H9 (cell line): ENCODE data around the gene GCNA. TPM values are rescaled to one million over a fixed set of nuclear protein-coding genes. Genes with fewer than 3 reads are reported as not detected.

Source experiments
- DNase-seq: peaks from one replicate; pipeline ENCODE4 v3.0.0-alpha.2; 2017
- H2AFZ ChIP-seq: one replicate; pipeline ENCODE4 v1.6.1; 2013; ENCODE audit warnings: mild to moderate bottlenecking, low read length, control low read depth, moderate library complexity
- H2AK5ac ChIP-seq: 2 replicates; pipeline ENCODE4 v1.6.1; 2013; ENCODE audit warnings: low read length, control low read depth, mixed read lengths; ENCODE audit not compliant: insufficient read length
- H2BK120ac ChIP-seq: one replicate; pipeline ENCODE4 v1.6.1; 2013; ENCODE audit warnings: low read depth, mild to moderate bottlenecking, low read length, control low read depth, inconsistent platforms; ENCODE audit not compliant: poor library complexity, severe bottlenecking
- H2BK12ac ChIP-seq: 2 replicates; pipeline ENCODE4 v1.6.1; 2013; ENCODE audit warnings: low read length, control low read depth, mixed read lengths, low read depth; ENCODE audit not compliant: insufficient read length
- H2BK15ac ChIP-seq: 2 replicates; pipeline ENCODE4 v1.6.1; 2013; ENCODE audit warnings: low read depth, low read length, control low read depth
- H2BK20ac ChIP-seq: one replicate; pipeline ENCODE4 v1.6.1; 2013; ENCODE audit warnings: low read depth, mild to moderate bottlenecking, low read length, control low read depth, inconsistent platforms; ENCODE audit not compliant: poor library complexity, severe bottlenecking
- H2BK5ac ChIP-seq: 2 replicates; pipeline ENCODE4 v1.6.1; 2013; ENCODE audit warnings: low read length, control low read depth, mixed read lengths; ENCODE audit not compliant: insufficient read length
- H3K14ac ChIP-seq: 2 replicates; pipeline ENCODE4 v1.6.1; 2013; ENCODE audit warnings: low read length, control low read depth; ENCODE audit not compliant: insufficient read depth
- H3K18ac ChIP-seq: 2 replicates; pipeline ENCODE4 v1.6.1; 2013; ENCODE audit warnings: low read depth, mild to moderate bottlenecking, mixed read lengths, low read length, control low read depth; ENCODE audit not compliant: insufficient read length
- H3K23ac ChIP-seq: 2 replicates; pipeline ENCODE4 v1.6.1; 2013; ENCODE audit warnings: low read length, control low read depth, mixed read lengths, low read depth; ENCODE audit not compliant: insufficient read length
- H3K23me2 ChIP-seq: 2 replicates; pipeline ENCODE4 v1.6.1; 2013; ENCODE audit warnings: low read depth, mild to moderate bottlenecking, mixed read lengths, low read length, control low read depth; ENCODE audit not compliant: insufficient read length, poor library complexity, severe bottlenecking
- H3K27ac ChIP-seq: 2 replicates; pipeline ENCODE4 v1.5.1; 2013; ENCODE audit warnings: low read length, control low read depth, mixed read lengths, low read depth; ENCODE audit not compliant: insufficient read length
- H3K27me3 ChIP-seq: 2 replicates; pipeline ENCODE4 v1.6.1; 2013; ENCODE audit warnings: low read length, control low read depth, inconsistent platforms; ENCODE audit not compliant: insufficient read depth
- H3K4ac ChIP-seq: 2 replicates; pipeline ENCODE4 v1.6.1; 2013; ENCODE audit warnings: low read depth, mild to moderate bottlenecking, control low read depth, inconsistent platforms, low read length, moderate library complexity
- H3K4me1 ChIP-seq: 2 replicates; pipeline ENCODE4 v1.6.1; 2013; ENCODE audit warnings: low read length, control low read depth, inconsistent platforms; ENCODE audit not compliant: insufficient read depth
- H3K4me2 ChIP-seq: 2 replicates; pipeline ENCODE4 v1.6.1; 2013; ENCODE audit warnings: low read length, control low read depth, mixed read lengths; ENCODE audit not compliant: insufficient read length, insufficient read depth
- H3K56ac ChIP-seq: 2 replicates; pipeline ENCODE4 v1.6.1; 2013; ENCODE audit warnings: low read depth, mild to moderate bottlenecking, mixed read lengths, low read length, control low read depth; ENCODE audit not compliant: insufficient read length
- H3K79me1 ChIP-seq: 2 replicates; pipeline ENCODE4 v1.6.1; 2013; ENCODE audit warnings: low read depth, mild to moderate bottlenecking, moderate library complexity, low read length, control low read depth, inconsistent platforms; ENCODE audit not compliant: insufficient read depth, poor library complexity, severe bottlenecking
- H3K79me2 ChIP-seq: 2 replicates; pipeline ENCODE4 v1.6.1; 2013; ENCODE audit warnings: low read length, control low read depth, inconsistent platforms; ENCODE audit not compliant: insufficient read depth
- H3K9ac ChIP-seq: 2 replicates; pipeline ENCODE4 v1.6.1; 2013; ENCODE audit warnings: low read length, control low read depth, mixed read lengths; ENCODE audit not compliant: insufficient read length; ENCODE audit errors: extremely low read depth
- H3K9me3 ChIP-seq: one replicate; pipeline ENCODE4 v1.6.1; 2013; ENCODE audit warnings: low read depth, low read length, inconsistent platforms; ENCODE audit not compliant: control insufficient read depth
- H3T11ph ChIP-seq: one replicate; pipeline ENCODE4 v1.6.1; 2013; ENCODE audit warnings: mild to moderate bottlenecking, low read length, control low read depth, inconsistent platforms
- H4K20me1 ChIP-seq: one replicate; pipeline ENCODE4 v1.6.1; 2013; ENCODE audit not compliant: control insufficient read depth, insufficient read length, insufficient read depth
- H4K5ac ChIP-seq: 2 replicates; pipeline ENCODE4 v1.6.1; 2013; ENCODE audit warnings: low read depth, mild to moderate bottlenecking, mixed read lengths, low read length, control low read depth; ENCODE audit not compliant: insufficient read length
- H4K8ac ChIP-seq: replicated peaks from 2 replicates; pipeline ENCODE4 v1.6.1; 2013; ENCODE audit warnings: low read length, control low read depth, mixed read lengths, low read depth; ENCODE audit not compliant: insufficient read length
- H4K91ac ChIP-seq: 2 replicates; pipeline ENCODE4 v1.6.1; 2013; ENCODE audit warnings: low read depth, mild to moderate bottlenecking, moderate library complexity, mixed read lengths, low read length, control low read depth; ENCODE audit not compliant: insufficient read length
- H3K27ac Mint-ChIP-seq, 3 experiments: 2 replicates in 2 of 3; 3 replicates in 1 of 3; pipeline ENCODE4 v1.8.0; 2020 to 2021; ENCODE audit warnings: mixed read lengths in 3 of 3, mild to moderate bottlenecking in 1 of 3, moderate library complexity in 1 of 3
- H3K27me3 Mint-ChIP-seq: 2 replicates; pipeline ENCODE4 v1.8.0; 2021; ENCODE audit warnings: low read depth, mild to moderate bottlenecking, moderate library complexity, mixed read lengths
- H3K36me3 Mint-ChIP-seq, 3 experiments: 2 replicates in 2 of 3; 3 replicates in 1 of 3; pipeline ENCODE4 v1.8.0; 2020 to 2021; ENCODE audit warnings: low read depth in 3 of 3, mixed read lengths in 3 of 3; ENCODE audit not compliant: insufficient read depth in 1 of 3
- H3K4me1 Mint-ChIP-seq, 2 experiments: 2 replicates each; pipeline ENCODE4 v1.8.0; 2020; ENCODE audit warnings: mixed read lengths in 2 of 2
- H3K4me3 Mint-ChIP-seq, 2 experiments: 2 replicates in 1 of 2; 3 replicates in 1 of 2; pipeline ENCODE4 v1.8.0; 2020 to 2021; ENCODE audit warnings: mild to moderate bottlenecking in 2 of 2, mixed read lengths in 2 of 2, moderate library complexity in 1 of 2
- H3K9me3 Mint-ChIP-seq, 2 experiments: 2 replicates in 1 of 2; 3 replicates in 1 of 2; pipeline ENCODE4 v1.8.0; 2020; ENCODE audit warnings: mild to moderate bottlenecking in 2 of 2, mixed read lengths in 2 of 2, moderate library complexity in 1 of 2
- WGBS: extraction: QIAGEN DNeasy Blood & Tissue Kit; methylation state at CpG from one replicate; pipeline ENCODE4 v1.1.7; 2013; ENCODE audit warnings: missing lambda C conversion rate, low lambda C conversion rate, mixed read lengths; ENCODE audit not compliant: insufficient read length; ENCODE audit errors: extremely low coverage; 5-methylcytosine and 5-hydroxymethylcytosine counted together
- total RNA-seq: library from RNA; stranded (reverse); gene quantifications from 2 replicates; pipeline ENCODE4 v1.2.1, GENCODE V29; 2021
- TF ChIP-seq, protein P1 (sequence below): fragments of 200-600 bp; sonication (generic); conservative IDR thresholded peaks from 3 replicates; pipeline ENCODE4 v1.8.0; 2021; ENCODE audit warnings: antibody characterized with exemption, mild to moderate bottlenecking

GCNA gene
- total RNA-seq, 1 experiment from 2014 or later: 0.96 TPM

GRCh38 chrX:71653344-71653743 lies 75.1 kb downstream of the GCNA start:
- no peaks in the 10 kb centered on the region for H3K23me2 ChIP-seq
- H3K9me3 ChIP-seq: peaks cover 10% of the 10 kb centered on the region
- Mint-ChIP-seq H3K4me3 (no peak overlapping the region), H3K27ac (no peak overlapping the region), H3K36me3 (peaks cover 0 to 1% (median 0%) of the 10 kb centered on the region in 3 experiments; a peak in 1 of 7 replicates), H3K27me3 (peaks cover 3% of the 10 kb centered on the region), H3K9me3 (peaks cover 63 to 75% of the 10 kb centered on the region in 2 experiments), H3K4me1 (peaks cover 0 to 4% of the 10 kb centered on the region in 2 experiments; a peak in 3 of 4 replicates)
- no peaks in the 10 kb centered on the region for H3K27me3 ChIP-seq
- H4K20me1 ChIP-seq: no peaks in the 10 kb centered on the region
- H3K56ac ChIP-seq: no peak overlapping the region
- H2BK15ac ChIP-seq: no peak overlapping the region
- no peak overlapping the region for H2BK5ac ChIP-seq
- H3K23ac ChIP-seq: no peak overlapping the region
- no peak overlapping the region for H2BK20ac ChIP-seq
- TF ChIP-seq, protein P1, sequence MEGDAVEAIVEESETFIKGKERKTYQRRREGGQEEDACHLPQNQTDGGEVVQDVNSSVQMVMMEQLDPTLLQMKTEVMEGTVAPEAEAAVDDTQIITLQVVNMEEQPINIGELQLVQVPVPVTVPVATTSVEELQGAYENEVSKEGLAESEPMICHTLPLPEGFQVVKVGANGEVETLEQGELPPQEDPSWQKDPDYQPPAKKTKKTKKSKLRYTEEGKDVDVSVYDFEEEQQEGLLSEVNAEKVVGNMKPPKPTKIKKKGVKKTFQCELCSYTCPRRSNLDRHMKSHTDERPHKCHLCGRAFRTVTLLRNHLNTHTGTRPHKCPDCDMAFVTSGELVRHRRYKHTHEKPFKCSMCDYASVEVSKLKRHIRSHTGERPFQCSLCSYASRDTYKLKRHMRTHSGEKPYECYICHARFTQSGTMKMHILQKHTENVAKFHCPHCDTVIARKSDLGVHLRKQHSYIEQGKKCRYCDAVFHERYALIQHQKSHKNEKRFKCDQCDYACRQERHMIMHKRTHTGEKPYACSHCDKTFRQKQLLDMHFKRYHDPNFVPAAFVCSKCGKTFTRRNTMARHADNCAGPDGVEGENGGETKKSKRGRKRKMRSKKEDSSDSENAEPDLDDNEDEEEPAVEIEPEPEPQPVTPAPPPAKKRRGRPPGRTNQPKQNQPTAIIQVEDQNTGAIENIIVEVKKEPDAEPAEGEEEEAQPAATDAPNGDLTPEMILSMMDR: no peak
- no peak overlapping the region for H3K18ac ChIP-seq
- H3K4ac ChIP-seq: no peak overlapping the region
- no peaks in the 10 kb centered on the region for H3K79me1 ChIP-seq
- no peak overlapping the region for H4K5ac ChIP-seq
- no peak for DNase-seq
- no peaks in the 10 kb centered on the region for H3K4me1 ChIP-seq
- H2BK120ac ChIP-seq: no peak overlapping the region
- no peak overlapping the region for H4K8ac ChIP-seq
- H2BK12ac ChIP-seq: no peak overlapping the region
- H3K14ac ChIP-seq: no peak overlapping the region
- no CpG with 5 or more reads among the region's 2 CpGs for WGBS
- H3K79me2 ChIP-seq: no peaks in the 10 kb centered on the region
- H3K27ac ChIP-seq: no peak overlapping the region
- no peak overlapping the region for H3T11ph ChIP-seq
- no peak overlapping the region for H2AK5ac ChIP-seq
- H4K91ac ChIP-seq: no peak overlapping the region
- no peak overlapping the region for H3K9ac ChIP-seq
- no peak overlapping the region for H3K4me2 ChIP-seq
- no peak overlapping the region for H2AFZ ChIP-seq
